GM10266 (cell line): Measurements from ENCODE around the gene CRYBB3.

ENCODE experiments used
- DNase-seq: peaks from one replicate; pipeline ENCODE4 v3.0.0; 2012; ENCODE audit errors: extremely low spot score
- TF ChIP-seq, protein P1 (sequence below): IDR thresholded peaks from 2 replicates; pipeline ENCODE4 v1.5.1; 2012; ENCODE audit warnings: mild to moderate bottlenecking, low read depth; ENCODE audit not compliant: control insufficient read depth, insufficient read depth; ENCODE audit errors: missing control alignments

The CRYBB3 gene

DNA sequence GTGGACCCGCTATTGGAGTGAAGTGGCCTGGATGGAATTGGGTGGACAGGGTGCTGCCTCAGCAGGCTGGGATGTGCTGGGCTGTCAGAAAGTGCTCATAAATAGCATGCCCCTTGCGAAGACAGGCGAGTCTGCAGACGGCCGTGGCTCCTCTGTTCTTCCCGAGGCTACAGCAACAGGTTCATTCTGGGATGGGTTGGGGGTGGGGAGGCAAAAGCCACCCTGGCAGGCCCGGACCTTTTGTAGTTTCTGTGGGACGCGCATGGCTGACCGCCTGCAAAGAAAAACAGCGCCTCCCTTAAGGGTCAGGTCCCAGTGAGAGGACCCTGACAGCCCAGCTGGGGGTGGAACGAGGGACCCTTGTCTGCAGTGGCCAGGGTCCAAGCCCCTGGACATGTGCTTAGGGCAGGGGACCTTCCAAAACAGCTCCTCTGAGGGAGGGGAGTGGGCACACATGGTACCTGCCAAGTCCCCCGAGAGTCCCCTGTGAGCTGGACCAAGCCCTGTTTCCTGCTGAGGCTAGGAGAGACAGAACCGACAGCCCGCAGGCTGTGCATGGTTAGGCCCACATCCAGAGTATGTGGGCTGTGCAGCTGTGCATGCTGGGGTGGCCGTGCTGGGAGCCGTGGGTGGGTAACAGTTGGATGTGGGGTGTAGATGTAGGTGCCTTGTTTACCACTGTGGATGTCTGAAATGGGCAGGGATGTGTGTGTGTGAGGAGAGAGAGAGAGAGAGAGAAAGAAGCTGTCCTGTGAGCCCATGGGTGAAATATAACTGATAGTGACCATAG, at the start of gene CRYBB3:
Gene CRYBB3, plus strand, starts transcription at position 128 of the 790 bp plus-strand sequence. CDS start 1,539 bp downstream, outside the sequence.
- TF ChIP-seq, protein P1, sequence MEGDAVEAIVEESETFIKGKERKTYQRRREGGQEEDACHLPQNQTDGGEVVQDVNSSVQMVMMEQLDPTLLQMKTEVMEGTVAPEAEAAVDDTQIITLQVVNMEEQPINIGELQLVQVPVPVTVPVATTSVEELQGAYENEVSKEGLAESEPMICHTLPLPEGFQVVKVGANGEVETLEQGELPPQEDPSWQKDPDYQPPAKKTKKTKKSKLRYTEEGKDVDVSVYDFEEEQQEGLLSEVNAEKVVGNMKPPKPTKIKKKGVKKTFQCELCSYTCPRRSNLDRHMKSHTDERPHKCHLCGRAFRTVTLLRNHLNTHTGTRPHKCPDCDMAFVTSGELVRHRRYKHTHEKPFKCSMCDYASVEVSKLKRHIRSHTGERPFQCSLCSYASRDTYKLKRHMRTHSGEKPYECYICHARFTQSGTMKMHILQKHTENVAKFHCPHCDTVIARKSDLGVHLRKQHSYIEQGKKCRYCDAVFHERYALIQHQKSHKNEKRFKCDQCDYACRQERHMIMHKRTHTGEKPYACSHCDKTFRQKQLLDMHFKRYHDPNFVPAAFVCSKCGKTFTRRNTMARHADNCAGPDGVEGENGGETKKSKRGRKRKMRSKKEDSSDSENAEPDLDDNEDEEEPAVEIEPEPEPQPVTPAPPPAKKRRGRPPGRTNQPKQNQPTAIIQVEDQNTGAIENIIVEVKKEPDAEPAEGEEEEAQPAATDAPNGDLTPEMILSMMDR = no peak
- DNase-seq = no peak

DNA sequence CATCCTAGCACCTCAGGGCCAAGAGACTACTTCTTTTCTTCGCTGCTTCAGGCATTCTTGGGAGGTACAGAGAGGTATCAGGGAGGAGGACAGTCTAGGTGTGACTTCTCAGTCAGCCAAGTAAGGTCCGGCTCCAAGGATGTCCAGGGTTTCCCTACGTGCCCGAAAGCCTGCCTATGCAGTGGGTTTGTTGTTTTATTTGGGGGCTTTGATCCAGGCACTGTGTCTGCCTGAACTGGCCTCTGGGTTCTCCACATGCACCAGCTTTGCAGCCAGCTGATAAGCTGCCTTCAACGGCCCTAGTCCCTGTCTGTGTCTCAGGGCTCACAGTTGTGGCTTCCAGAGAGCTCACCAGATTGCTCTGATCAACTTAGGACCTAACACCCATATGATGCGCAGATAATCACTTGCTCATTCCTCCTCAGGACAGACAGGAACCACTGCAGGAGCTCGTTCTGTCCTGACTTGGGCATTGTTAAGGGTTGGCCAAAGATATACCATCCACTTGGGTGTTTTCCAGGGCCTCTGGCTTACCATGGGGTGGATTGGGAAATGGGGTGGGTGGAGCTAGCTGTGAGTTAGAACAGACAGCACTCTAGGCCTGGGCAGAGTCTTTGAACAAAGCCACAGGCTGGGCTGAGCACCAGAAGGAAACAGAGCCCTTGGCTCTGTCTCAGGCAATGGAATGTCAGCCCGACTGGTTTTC, 45.5 kb upstream of the CRYBB3 start:
- TF ChIP-seq, protein P1 = no peak
- no peak for DNase-seq

DNA sequence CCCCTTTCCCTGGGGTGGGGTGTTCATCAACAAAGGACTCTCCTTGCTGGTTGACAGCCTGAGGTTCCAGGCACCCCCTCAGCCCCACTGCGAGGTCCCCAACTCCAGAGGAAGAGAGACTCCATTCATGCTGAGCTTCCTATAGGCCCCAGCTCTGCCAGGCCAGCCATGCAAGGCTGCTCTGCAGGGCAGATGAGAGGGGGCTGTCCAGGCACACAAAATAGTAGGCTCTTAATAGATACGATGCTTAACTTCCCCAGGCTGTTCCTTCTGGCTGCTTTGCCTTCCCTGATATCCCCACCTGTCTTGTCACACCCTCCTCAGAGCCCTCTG, 45.0 kb upstream of the CRYBB3 start:
- TF ChIP-seq, protein P1 = no peak
- DNase-seq = no peak

DNA sequence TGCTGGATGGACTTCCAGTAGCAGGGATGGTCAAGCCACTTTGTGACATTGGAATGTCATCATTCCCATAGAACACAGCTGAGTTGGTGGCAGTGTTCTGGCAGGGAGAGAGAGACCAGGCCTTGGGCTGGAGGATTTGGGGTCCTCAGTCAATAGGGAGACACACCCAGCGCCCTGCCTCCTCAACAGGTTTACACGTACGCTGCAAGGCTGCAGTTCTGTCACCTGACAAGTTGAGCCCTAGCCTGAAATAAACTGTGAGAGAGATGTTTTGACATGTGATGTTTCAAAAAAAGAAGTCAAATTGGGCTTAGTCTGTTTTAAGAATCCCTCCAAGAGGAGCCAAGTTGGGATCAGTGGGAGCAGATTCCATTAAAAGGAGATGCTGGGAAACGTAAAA, 42.9 kb upstream of the CRYBB3 start:
- TF ChIP-seq, protein P1 = no peak
- no peak for DNase-seq

DNA sequence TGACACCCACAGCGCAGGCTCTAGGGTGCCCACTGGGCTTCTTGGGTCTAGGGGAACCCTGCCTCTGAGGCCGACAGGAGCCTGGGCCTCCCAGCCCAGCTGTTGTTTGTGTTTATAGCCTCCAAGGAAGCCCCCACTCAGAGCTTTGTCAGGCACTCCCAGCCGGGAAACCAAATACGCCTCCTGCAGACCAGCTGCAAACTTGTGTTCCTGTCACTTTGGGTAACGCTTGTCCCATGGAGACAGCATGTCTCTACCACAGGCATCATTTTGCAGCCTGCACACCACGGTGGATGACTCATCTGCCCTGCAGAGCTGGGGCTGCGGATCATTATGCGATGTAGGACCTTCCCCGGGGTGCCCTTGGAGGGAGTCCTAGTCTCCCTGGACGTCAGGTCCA, 40.6 kb upstream of the CRYBB3 start:
- TF ChIP-seq, protein P1 = no peak
- no peak for DNase-seq

DNA sequence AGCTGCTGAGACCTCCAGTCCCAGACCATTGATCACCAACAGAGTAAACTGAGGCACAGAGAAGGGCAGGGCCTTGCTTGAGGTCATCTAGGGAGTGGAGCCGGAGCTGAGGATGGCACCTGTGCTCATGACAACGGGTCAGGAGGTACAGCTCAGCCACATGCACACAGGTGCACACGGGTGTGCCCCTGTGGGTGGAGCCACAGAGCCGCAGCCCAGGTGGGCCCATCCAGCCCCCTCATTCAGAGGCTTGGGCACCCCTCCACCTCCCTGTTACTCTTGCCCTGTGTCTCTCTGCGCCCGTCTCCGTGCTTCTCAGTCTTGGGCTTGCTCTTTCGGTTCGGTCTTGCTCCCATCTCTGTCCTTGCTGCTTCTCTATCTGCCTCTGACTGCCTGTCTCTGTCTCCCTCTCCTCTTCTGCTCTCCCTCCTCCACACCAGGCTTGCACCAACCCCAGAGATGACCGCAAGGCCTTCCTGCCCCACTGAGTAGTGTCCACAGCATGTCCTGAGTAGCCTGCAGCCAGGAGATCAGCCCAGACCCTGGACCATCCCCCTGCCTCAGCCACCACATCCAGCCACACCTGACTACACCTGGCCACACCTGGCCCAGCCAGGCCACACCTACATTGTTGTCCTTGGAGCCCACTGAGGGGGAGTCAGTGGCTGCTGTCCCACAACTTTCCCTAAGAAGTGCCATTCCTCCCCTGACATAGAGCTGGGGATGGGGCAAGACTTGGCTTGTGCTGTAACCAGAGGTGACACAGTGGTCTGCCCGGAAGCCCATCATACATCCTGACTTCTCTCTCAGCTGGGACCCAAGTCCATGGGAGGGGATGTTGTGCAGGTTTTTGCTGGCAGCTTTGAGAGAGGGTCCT, 39.3 kb upstream of the CRYBB3 start:
- no peak for DNase-seq
- TF ChIP-seq, protein P1 = no peak
